ENCODE measurements around the gene CDK2. TPM values are rescaled to one million over a fixed set of nuclear protein-coding genes. Genes with fewer than 3 reads are reported as not detected.

CDK2 gene
- polyA plus RNA-seq, 1 donor: 55.5 TPM

Other genes with a start within 250 kb of the CDK2 start
- gene RDH5, start 246.4 kb upstream of the CDK2 start, polyA plus RNA-seq: 56.7 TPM
- gene CD63, start 237.8 kb upstream of the CDK2 start, polyA plus RNA-seq: 955 TPM
- 4.2 TPM for gene GDF11, start 223.7 kb upstream of the CDK2 start, polyA plus RNA-seq
- 71.4 TPM for gene SARNP, start 149.1 kb upstream of the CDK2 start, polyA plus RNA-seq
- gene ORMDL2, start 148.8 kb upstream of the CDK2 start, polyA plus RNA-seq: 31.4 TPM
- gene DNAJC14, start 137.2 kb upstream of the CDK2 start, polyA plus RNA-seq: 28.9 TPM
- gene MMP19, start 123.9 kb upstream of the CDK2 start, polyA plus RNA-seq: 2.5 TPM
- gene PYM1, start 38.9 kb upstream of the CDK2 start, polyA plus RNA-seq: 30.6 TPM
- 17.4 TPM for gene DGKA, start 35.7 kb upstream of the CDK2 start, polyA plus RNA-seq
- gene PMEL, start 788 bp upstream of the CDK2 start, polyA plus RNA-seq: 5.7 TPM
- gene RAB5B, start 7.2 kb downstream of the CDK2 start, polyA plus RNA-seq: 112 TPM
- gene SUOX, start 30.4 kb downstream of the CDK2 start, polyA plus RNA-seq: 44.1 TPM
- gene IKZF4, start 54.2 kb downstream of the CDK2 start, polyA plus RNA-seq: 13.5 TPM
- gene RPS26, start 75.1 kb downstream of the CDK2 start, polyA plus RNA-seq: 232 TPM
- 326 TPM for gene ERBB3, start 113.3 kb downstream of the CDK2 start, polyA plus RNA-seq
- 131 TPM for gene PA2G4, start 137.7 kb downstream of the CDK2 start, polyA plus RNA-seq
- gene RPL41, start 149.8 kb downstream of the CDK2 start, polyA plus RNA-seq: 5,871 TPM
- gene ZC3H10, start 151.4 kb downstream of the CDK2 start, polyA plus RNA-seq: 4.5 TPM
- gene ESYT1, start 161.4 kb downstream of the CDK2 start, polyA plus RNA-seq: 42.7 TPM
- 59.5 TPM for gene MYL6B, start 185.8 kb downstream of the CDK2 start, polyA plus RNA-seq
- 1,754 TPM for gene MYL6, start 191.5 kb downstream of the CDK2 start, polyA plus RNA-seq
- gene SMARCC2, start 222.7 kb downstream of the CDK2 start, polyA plus RNA-seq: 70.7 TPM